Activated CD8-positive, alpha-beta memory T cell treated with anti-CD3 and anti-CD28 coated beads, Interleukin-2, amount 50 U/mL, for 1 hour (primary cell): Measurements from ENCODE around the gene VLDLR.

Experiments used
- DNase-seq: peaks from one replicate; pipeline ENCODE4 v3.0.0-alpha.2; 2020; ENCODE audit errors: extremely low read depth

The VLDLR gene

GRCh38 chr9:2621722-2622460, at the start of gene VLDLR:
TSS of gene VLDLR (plus strand) at chr9:2621787. CDS start at chr9:2622190, 403 bp downstream.
- DNase-seq: no peak

GRCh38 chr9:2574203-2574602, 47.4 kb upstream of the VLDLR start:
- no peak for DNase-seq

- no peak for DNase-seq
These were observed 45.0 kb upstream of the VLDLR start for GRCh38 chr9:2576631-2577030.

GRCh38 chr9:2583308-2584013, 38.1 kb upstream of the VLDLR start:
- no peak for DNase-seq

GRCh38 chr9:2591967-2592366, 29.6 kb upstream of the VLDLR start:
- no peak for DNase-seq

- no peak for DNase-seq
These were observed 27.8 kb upstream of the VLDLR start for GRCh38 chr9:2593744-2594143.

GRCh38 chr9:2595973-2596372, 25.6 kb upstream of the VLDLR start:
- no peak for DNase-seq

- DNase-seq: no peak
These were observed 24.1 kb upstream of the VLDLR start for GRCh38 chr9:2597483-2597882.

- DNase-seq: no peak
These were observed 21.7 kb upstream of the VLDLR start for GRCh38 chr9:2599896-2600295.

- no peak for DNase-seq
These were observed 21.3 kb upstream of the VLDLR start for GRCh38 chr9:2600307-2600706.

- no peak for DNase-seq
These were observed 19.7 kb upstream of the VLDLR start for GRCh38 chr9:2601785-2602378.

- no peak for DNase-seq
These were observed 18.9 kb upstream of the VLDLR start for GRCh38 chr9:2602704-2603116.

GRCh38 chr9:2603621-2604020, 18.0 kb upstream of the VLDLR start:
- DNase-seq: no peak

- DNase-seq: no peak
These were observed 16.3 kb upstream of the VLDLR start for GRCh38 chr9:2605246-2605645.

GRCh38 chr9:2608276-2608675, 13.3 kb upstream of the VLDLR start:
- no peak for DNase-seq

GRCh38 chr9:2610985-2611384, 10.6 kb upstream of the VLDLR start:
- no peak for DNase-seq

- DNase-seq: no peak
These were observed 9.6 kb upstream of the VLDLR start for GRCh38 chr9:2611961-2612360.

- no peak for DNase-seq
These were observed 7.8 kb upstream of the VLDLR start for GRCh38 chr9:2613730-2614271.

- no peak for DNase-seq
These were observed 6.1 kb upstream of the VLDLR start for GRCh38 chr9:2615497-2615896.

- no peak for DNase-seq
These were observed 4.8 kb upstream of the VLDLR start for GRCh38 chr9:2616692-2617377.

- DNase-seq: no peak
These were observed 3.3 kb upstream of the VLDLR start for GRCh38 chr9:2618289-2618688.
